Left ventricle myocardium superior (tissue), 1 donor: ENCODE measurements around the gene DLL1. TPM values are rescaled to one million over a fixed set of nuclear protein-coding genes. Genes with fewer than 3 reads are reported as not detected.
"Not testable (repeated sequence)": the region's sequence is repeated elsewhere in the genome, so short reads cannot be mapped to it uniquely, and the experiment has no call there.

Experiments used
- ATAC-seq: fragments of 200-7000 bp; cut with Tn5 transposase; one replicate; pipeline ENCODE4 v1.9.1; 2020; ENCODE audit warnings: mild to moderate bottlenecking, moderate library complexity
- DNase-seq: peaks from one replicate; pipeline ENCODE4 v3.0.0-alpha.2; 2020
- intact Hi-C: fragments of 100-400 bp; cut with micrococcal nuclease; formaldehyde crosslinking; loops from one replicate; pipeline ENCODE4 v1.11.0; 2022
- total RNA-seq: library from RNA; stranded (reverse); fragmentation: NEBNext Ultra II Directional; extraction: Animal tissue kit (Norgen Biotek cat#: 25700); gene quantifications from one replicate; pipeline ENCODE4 v1.2.1, GENCODE V29; 2021
- donor health status: DM: no; HTN: yes; CAD: no; lungs with severe emphysema.

Gene DLL1
- total RNA-seq, 1 donor from 2014 or later = 15.3 TPM

DNA sequence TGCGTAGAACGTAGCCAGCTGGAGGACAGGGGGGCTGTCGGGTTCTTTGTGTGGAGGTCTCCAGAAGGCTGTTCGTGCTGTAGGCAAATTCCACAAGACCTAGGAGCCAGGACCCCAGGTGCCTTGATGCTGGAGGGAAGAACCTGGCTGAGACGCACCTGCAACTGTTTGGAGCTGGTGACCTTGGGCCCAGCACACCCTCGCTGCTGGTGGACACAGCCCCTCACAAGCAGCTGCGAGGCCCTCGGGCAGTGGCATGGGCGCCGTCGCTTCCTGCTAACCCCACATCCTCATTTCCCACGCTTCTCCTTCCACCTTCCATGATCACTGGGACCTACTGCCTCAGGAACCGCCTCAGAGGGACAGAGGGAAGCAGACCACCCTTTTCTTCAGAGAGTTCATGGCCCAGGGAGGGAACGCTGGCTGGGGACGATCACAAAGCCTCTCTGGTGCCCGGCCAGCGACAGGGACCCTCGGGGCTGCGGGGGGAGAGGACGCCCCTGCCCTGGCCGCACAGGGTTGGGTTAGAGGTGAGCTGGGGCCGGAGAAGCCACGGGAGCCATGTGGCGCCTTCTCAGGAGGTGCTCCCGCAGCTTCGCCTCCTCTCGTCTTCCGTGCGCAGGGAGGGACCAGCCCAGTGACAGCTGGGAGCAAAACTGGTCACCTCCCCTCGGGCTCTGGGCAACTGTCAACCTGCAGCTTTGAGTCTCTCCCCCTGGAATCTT is 18.4 kb downstream of the DLL1 start:
- DNase-seq (peak; percentile 28), ATAC-seq (no peak)
- intact Hi-C loops = no loop called here

DNA sequence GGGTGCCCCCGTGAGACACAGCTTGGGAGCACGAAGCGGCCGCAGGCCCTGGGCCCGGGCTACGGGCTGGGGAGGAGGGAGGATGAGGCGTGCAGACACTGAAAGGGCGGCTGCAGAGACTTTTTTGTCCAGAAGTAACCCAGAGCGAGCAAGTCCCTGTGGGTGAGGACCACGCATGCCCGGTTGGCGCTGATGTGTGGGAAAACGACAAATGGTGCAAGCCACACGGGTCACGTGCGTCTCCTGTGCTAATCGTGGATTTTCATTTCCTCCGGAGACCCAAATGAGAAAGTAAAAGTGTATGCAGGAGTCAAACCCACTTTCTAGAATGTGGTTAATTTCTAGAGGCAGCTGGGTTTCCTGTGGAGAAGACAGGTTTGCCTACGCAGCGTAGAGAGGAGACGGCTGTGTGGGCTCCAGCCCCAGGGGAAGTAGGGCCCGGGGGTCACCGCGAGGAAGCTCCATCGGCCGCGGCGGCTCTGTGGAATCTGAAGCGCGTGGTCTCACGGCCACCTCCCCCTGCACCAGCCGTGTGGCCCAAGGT is 19.0 kb downstream of the DLL1 start:
- no peak for ATAC-seq
- DNase-seq = peak; percentile 62
- intact Hi-C loops = no loop called here

DNA sequence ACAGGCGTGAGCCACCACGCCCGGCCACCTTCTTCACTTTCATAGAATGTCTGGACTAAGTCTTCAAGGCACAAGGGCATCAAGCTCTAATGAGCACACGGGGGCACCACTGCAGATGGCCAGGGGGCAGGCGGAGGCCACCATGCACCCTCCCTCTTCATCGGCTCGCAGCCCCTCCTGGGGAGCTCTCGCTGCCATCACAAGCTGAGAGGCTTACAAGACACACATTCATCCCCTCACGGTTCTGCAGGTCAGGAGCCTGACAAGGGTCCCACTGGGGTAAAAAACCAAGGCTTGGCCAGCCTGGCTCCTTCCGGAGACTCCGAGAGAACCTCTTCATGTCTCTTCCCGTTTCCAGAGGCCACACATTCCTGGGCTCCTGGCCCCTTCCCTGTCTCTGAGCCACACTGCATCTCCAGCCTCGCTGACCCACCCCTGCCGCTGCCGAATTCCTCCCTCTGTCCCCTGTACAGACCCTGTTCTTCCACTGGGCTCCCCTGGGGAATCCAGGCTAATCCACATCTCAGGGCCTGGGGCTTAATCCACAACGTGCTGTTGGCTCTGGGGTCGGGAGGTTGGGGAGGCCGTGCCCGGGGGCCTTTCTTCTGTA is 19.8 kb downstream of the DLL1 start:
- no peak for ATAC-seq
- intact Hi-C loops = no loop called here
- DNase-seq = peak; percentile 17

DNA sequence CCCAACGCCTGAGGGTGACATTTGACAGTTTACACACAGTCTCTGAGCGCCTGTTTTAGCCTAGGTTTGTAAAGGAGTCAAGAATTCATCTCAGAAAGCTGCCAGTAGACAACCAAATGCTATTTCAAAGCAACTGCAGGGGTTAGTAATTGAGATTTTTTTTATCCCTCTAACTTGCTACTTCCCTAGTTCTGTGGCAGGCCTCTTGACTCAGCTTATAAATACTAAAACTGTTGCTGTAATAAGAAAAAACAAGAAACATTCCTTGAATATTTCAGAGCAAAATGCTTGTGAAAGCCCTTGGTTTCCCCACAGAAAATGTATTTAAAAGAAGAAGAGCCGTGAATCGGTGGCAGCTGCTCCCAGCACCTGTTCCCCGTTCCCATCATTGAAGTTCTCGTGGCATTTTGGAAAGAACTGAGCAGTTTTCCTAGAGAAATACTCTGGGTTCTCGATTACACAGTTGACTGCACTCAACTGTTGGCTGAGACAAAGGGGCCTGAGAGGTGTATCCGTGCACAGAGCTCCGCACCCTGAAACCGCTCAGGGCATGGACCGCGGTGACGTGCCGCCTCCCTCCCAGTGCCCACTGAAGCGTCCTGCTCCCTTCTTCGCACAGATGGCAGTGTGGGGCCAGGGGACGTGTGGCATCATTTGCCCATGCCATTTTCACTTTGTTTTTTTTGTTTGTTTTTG is 20.9 kb downstream of the DLL1 start:
- intact Hi-C loops = no loop called here
- DNase-seq (peak; percentile 9), ATAC-seq (no peak)

DNA sequence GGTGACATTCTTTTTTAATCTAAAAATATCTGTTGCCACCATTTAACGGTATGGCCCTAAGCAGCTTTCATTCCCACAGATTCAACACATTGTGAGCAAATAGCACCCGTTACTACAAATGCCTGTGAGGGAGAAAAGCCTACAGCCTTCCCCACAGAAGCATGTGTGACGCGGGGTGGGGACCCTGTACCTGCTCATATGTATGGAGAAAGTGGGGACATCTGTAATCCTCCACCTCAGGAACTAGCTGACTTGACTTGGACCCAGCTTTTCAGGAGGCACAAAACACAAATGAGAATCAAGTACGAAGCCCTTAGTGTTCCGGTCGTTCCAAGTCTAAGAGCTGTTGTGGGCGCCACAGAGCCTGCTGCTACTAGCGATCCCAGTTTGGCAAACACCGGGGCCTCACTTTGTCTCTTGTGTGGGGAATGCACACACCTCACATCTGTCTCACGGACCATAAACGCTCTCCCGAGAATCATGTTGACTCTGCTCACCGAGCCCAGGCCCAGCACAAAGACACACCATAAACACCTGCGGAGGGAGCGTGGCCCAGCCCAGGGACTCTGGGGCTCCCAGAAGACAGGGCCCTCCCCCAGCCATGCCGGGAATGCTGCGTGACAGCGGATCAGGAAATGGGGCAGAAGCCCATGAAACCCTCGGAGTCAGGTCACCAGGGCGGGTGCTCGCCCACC is 21.6 kb downstream of the DLL1 start:
- intact Hi-C loops = no loop called here
- no peak for ATAC-seq
- DNase-seq = peak; percentile 22

DNA sequence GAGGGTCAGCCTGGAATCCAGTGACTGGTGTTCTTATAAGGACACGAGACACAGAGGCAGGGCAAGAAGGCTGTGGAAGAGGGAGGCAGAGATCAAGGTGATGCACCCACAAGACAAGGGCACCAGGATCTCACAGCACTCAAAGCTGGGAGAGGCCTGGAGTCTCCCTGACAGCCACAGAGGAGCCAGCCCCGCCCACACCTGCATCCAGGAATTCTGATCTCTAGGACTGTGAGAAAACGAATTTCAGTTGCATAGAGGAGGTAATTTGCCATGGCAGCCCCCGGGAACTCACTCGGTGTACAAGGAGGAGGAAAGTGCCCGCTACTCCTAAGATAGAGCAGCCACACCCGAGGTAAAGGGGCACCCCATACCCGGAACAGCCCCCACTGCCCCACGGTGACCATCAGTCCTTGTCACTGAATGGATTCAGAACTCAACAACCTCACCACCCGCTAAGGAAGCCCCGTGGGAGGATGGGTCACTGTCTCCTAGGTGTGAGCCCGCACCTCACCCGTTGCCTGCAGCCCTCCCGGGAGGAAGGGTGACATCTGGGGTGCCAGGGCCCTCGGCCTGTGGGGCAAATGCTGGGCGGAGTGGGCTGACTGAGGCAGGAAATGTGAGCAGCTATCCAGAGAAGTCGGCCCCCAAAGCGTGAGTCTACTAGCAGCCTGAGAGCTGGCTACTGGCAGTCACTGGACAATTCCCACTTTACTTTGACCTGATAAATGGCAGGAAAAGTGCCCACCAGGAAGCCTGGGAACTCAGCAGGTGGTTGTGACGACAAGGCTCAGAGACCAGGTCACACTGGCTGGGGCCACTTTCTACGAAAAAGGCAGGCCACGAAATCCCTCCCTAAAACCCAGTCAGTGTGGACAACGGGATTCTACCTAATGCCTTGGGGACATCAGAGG is 22.4 kb downstream of the DLL1 start:
- intact Hi-C loops = no loop called here
- peak; percentile 17 for DNase-seq
- no peak for ATAC-seq

DNA sequence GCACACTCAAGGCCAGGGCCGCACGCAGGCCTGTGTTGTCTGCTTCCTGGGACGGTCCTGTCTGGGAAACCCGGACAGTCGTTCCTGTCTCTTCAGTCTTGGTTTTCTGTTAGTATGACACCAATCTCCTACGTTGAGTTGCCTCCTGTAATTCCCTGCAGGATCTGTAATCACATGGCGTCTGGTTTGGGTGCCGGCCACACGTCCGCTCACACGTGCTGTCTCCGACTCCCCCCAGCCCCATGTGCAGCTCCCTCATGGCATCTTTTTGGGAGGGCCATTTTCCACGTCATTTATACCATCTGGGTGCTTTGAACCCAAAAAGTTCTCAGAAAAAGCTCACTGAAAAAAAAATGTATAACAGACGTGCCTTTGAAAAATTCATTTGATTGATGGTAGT is 23.2 kb downstream of the DLL1 start:
- DNase-seq (peak; percentile 23), ATAC-seq (no peak)
- intact Hi-C loops = no loop called here

DNA sequence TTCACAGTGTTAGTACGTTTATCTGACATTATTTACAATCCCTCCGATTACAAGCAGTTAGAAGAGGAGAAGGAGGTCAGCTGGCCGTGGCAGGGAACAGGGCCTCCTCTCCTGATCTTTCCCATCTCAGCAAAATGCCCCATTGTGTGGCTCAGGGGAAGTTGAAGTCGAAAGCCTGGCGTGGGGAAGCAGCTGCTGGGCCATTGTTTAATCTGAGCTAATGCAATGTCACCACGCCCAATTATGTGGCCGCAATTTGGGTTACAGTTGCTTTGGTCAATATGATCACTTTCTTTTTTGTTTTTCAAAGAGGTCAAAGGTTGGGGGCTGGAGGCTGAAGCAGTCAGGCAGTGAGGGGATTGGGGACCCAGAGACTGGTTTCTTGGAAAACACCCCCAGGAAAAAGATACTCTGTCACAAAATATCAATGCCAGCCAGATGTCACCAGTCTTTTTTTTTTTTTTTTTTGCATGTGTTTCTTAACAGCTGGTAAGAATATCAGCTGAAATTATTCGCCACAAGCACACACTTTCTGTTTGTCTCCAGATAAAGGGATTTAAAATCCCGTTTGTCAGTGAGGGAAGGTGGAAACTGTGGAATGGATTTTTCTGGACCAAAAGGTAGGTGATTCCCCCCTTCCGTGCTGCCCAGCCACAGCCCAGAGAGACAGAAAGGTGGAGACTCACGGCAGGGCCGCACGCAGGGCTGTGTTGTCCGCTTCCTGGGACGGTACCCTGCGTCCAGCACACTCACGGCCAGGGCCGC is 24.6 kb downstream of the DLL1 start:
- ATAC-seq (peak; percentile 69), DNase-seq (peak; percentile 55)
- intact Hi-C loops = no loop called here

DNA sequence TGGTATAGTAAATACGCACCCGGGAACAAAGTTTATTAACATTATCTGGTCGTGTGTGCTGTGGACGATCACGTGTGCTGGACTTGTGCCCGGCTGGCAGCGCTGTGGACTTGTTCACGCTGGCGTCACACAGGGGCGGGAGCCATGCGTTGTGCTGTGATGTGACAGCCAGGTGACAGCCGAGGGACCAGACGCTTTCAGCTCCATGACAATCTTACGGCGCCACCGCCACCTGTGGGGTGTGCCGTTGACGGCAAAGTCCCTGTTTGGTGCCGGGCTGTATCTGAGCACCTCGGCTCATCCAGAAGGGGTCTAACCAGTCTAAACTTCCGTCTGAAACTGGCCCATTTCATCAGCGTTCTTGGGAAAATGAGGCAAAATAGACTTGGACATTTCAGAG is 25.2 kb downstream of the DLL1 start:
- peak; percentile 85 for ATAC-seq
- DNase-seq = peak; percentile 88
- intact Hi-C loops = no loop called here

DNA sequence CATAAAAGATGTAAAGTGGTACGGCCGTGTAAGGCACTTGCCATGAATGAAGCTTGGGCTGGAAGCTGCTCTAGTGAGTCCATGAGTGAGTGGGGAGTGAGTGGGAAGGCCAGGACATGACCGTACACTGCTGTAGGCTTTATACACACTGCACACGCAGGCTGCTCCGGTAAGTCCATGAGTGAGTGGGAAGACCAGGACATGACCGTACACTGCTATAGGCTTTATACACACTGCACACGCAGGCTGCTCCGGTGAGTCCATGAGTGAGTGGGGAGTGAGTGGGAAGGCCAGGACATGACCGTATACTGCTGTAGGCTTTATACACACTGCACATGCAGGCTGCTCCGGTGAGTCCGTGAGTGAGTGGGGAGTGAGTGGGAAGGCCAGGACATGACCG is 26.2 kb downstream of the DLL1 start:
- ATAC-seq, intact Hi-C loops: not testable (repeated sequence)
- DNase-seq = peak; percentile 5

DNA sequence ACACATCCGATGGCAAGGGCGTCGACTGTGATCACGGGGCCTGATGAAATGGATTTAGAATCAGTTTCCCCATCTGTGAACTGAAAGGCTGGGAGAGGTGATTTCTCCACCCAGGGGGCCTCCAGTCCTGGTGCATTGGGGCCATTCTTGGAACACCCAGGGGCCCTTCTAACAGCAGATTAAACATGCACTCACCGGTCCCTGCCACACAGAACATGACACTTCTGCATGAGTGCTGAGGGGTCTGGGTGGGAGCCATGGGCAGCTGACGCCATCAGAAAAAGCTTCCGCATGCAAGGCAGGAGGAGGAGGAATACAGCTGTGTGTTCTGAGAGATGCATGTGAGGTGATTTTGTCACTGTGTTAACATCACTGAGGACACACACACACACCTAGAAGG is 26.8 kb downstream of the DLL1 start:
- no peak for ATAC-seq
- intact Hi-C loops = no loop called here

DNA sequence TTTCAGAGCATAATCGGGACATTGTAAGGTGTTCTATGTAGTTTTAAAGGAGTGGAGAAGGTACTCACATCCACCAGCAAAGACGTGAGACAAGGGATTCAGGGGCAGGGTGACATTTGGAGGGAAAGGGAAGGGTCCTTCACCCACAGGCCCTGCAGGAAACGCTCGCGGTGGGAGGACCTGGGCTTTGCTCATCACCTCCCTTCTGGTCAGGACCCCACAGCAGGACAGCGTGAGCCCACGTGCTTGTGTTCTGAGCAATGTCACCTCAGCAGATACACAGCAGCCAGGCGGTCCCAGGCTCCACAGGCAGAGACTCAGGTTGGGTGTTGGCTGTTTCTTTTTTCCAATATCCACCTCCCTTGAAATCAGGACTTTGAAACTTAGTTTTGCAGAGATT is 27.5 kb downstream of the DLL1 start:
- ATAC-seq = no peak
- intact Hi-C loops = no loop called here
- peak; percentile 4 for DNase-seq

More for the DNA sequence above, 26.8 kb downstream of the DLL1 start:
- no peak for DNase-seq

DNA sequence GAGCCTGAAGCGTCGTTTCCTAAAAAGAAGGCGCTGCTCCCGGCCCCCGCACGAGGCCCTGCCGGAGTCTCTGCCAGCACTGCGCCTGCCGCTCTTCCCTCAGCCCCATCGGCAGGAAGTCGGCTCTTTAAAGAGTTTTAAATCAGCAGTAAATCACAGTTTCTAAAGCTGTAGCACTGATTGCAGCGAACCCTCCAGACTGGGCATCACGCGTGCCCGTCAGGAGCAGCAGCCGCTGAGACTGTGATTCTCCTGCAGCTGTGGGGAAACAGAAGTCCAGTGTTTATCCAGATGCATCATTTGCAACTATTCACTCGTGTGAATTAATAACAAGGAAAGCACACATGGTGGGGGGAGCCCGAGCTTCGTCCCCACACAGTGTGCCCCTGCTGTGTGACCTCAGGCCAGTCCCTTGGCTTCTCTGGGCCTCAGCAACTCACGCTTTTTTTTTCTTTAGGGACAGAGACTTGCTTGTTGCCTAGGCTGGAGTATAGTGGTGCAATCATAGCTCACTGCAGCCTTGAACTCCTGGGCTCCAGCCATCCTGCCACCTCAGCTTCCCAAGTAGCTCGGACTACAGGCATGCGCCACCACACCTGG is 28.3 kb downstream of the DLL1 start:
- ATAC-seq (no peak), DNase-seq (peak; percentile 7)
- intact Hi-C loops = no loop called here

DNA sequence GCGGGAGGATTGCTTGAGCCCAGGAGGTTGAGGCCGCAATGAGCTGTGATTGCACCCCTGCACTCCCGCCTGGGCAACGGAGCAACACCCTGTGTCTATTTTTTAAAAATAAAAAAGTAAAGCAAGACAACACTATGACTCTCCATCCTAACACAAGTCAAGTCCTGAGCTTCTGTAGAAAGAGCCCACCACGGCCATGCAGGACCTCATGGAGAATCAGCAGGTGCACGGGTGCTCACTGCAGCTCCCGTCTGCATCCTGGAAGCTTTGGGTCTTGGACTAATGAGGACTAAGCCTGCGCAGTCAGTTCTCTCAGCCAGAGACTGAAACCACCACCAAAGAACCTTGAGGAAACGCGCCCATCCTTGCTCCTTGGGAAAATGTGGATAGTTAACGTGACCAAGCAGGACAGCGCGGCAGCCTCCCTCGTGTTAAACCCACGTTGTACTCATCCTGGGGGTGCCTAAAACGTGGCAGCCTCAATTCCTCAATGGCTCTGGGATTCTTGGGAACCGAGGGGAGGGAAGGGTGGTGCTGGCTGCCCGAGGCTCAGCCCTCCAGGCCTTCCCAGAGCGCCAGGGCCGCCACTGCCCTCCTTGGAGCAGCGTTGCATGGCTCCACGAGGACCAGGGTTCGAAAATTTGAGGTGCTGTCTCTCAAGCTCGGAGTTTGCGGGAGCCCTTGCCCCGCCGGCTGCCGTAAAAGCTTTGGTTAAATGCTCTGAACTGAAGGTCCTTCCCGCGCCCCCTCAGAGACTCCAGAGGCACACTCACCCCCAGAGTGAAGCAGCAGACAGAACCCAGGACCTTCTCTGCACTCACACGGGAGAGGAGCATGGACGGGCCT is 29.0 kb downstream of the DLL1 start:
- DNase-seq (peak; percentile 26), ATAC-seq (no peak)
- intact Hi-C loops = no loop called here

DNA sequence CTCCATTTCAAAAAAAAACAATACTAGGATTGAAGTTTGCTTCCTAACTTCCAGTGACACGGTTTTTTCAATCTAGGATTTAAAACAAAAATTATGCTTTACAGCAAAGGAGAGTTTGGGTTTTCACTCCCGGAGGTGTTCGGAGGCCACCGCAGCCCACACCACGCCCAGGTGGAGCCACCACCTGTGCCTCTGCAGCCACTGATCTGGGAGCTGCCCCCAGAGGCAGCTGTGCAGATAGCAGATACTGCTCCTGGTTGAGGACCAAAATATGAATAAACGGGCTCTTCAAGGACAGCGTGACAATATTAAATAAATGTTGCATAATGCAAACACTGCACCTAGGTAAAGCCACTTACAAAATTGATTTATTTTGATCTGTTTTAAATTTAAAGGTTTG is 30.2 kb downstream of the DLL1 start:
- ATAC-seq (no peak), DNase-seq (peak; percentile 5)
- intact Hi-C loops = no loop called here

DNA sequence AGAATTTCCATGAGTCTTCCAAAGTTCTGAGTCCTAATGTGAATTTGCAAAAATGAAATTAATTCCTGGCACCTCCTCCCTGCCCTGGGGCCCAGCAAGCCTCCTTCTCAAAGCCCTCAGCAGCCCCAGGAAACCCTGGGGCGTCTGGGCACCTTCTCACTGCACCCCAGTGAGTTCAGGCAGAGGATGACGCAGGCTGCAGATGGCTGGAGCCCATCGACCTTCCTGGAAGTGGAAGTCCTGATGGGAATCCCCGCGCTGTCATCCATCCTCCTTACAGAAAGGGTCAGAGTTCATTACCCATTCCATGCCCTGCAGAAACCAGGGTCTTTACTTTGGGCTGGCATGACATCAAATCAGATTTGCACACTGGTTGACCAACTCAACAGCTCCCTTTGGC is 31.6 kb downstream of the DLL1 start:
- DNase-seq (peak; percentile 4), ATAC-seq (no peak)
- intact Hi-C loops = no loop called here

DNA sequence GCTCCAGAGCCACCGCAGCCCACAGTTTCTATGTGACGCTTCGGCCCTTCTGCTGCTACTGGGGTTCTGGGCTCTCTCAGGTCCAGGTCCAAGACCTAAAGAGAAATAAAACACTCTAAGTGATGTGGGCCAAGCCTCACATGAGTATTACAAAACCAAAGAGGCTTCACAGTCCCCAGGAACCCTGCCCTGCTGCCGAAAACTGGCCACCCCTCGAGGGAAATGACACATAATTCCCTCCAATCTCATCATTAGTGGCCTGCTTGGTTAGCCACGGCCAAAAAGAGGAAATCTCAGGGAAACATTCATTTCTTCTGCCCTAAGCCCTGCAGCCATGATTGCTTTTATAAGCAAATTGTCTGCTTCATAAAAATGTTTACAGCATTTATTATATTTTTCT is 32.5 kb downstream of the DLL1 start:
- DNase-seq = no peak
- peak; percentile 58 for ATAC-seq
- intact Hi-C loops = no loop called here
